Measurements from ENCODE around the gene ASTE1.
"Not testable (repeated sequence)": the region's sequence is repeated elsewhere in the genome, so short reads cannot be mapped to it uniquely, and the experiment has no call there.

The ASTE1 gene

GRCh38 chr3:130973406-130973805, 53.2 kb downstream of the ASTE1 start:
- H3K4me3 ChIP-seq (ENCODE audit: low read depth, low read length), result no peak overlapping the region
- no peak for TF ChIP-seq CTCF (IDR thresholded peaks at IDR 0.05; ENCODE audit: low read depth, low read length)

GRCh38 chr3:130972592-130972991, 54.0 kb downstream of the ASTE1 start:
- H3K4me3 ChIP-seq (ENCODE audit: low read depth, low read length), result not testable (repeated sequence)

GRCh38 chr3:130971208-130971607, 55.4 kb downstream of the ASTE1 start:
- no peak overlapping the region for H3K4me3 ChIP-seq (ENCODE audit: low read depth, low read length)
- no peak for TF ChIP-seq CTCF (IDR thresholded peaks at IDR 0.05; ENCODE audit: low read depth, low read length)

GRCh38 chr3:130969621-130970020, 57.0 kb downstream of the ASTE1 start:
- no peak for TF ChIP-seq CTCF (IDR thresholded peaks at IDR 0.05; ENCODE audit: low read depth, low read length)
- no peak overlapping the region for H3K4me3 ChIP-seq (ENCODE audit: low read depth, low read length)

GRCh38 chr3:130968221-130968620, 58.4 kb downstream of the ASTE1 start:
- H3K4me3 ChIP-seq (ENCODE audit: low read depth, low read length), result no peak overlapping the region
- no peak for TF ChIP-seq CTCF (IDR thresholded peaks at IDR 0.05; ENCODE audit: low read depth, low read length)

- H3K4me3 ChIP-seq (ENCODE audit: low read depth, low read length), result no peak overlapping the region
- no peak for TF ChIP-seq CTCF (IDR thresholded peaks at IDR 0.05; ENCODE audit: low read depth, low read length)
Observed at GRCh38 chr3:130967281-130967680, 59.3 kb downstream of the ASTE1 start.

GRCh38 chr3:130963878-130964277, 62.7 kb downstream of the ASTE1 start:
- no peak overlapping the region for H3K4me3 ChIP-seq (ENCODE audit: low read depth, low read length)
- TF ChIP-seq CTCF (IDR thresholded peaks at IDR 0.05; ENCODE audit: low read depth, low read length), result no peak
